ENCODE data around the gene STARD13. TPM values are rescaled to one million over a fixed set of nuclear protein-coding genes. Genes with fewer than 3 reads are reported as not detected.
"Not testable (repeated sequence)": the region's sequence is repeated elsewhere in the genome, so short reads cannot be mapped to it uniquely, and the experiment has no call there.

STARD13 gene
- total RNA-seq, 2 experiments from 2014 or later = 0.57 TPM; not detected in 1

DNA sequence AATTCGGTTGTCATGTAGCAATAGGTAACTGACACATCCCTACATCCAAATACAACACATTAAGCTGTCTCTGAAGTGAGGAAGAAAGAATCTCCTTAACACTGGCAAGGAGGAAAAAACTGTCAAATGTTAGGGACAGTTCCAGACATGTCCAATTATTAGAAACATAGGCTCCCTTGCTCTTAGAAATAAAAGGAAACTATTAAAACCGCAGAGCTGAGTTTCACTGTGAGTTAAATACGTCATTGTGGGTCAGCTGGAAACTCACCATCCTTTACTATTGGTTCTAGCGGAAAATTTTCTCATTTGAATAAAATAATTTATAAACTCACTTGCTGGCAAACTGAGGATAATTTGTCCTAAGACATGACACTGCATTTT lies 40.7 kb downstream of the STARD13 start:
- no peaks in the 10 kb centered on the region for H4K20me1 ChIP-seq (ENCODE audit: insufficient read depth, low read length)
- TF ChIP-seq, protein P1, sequence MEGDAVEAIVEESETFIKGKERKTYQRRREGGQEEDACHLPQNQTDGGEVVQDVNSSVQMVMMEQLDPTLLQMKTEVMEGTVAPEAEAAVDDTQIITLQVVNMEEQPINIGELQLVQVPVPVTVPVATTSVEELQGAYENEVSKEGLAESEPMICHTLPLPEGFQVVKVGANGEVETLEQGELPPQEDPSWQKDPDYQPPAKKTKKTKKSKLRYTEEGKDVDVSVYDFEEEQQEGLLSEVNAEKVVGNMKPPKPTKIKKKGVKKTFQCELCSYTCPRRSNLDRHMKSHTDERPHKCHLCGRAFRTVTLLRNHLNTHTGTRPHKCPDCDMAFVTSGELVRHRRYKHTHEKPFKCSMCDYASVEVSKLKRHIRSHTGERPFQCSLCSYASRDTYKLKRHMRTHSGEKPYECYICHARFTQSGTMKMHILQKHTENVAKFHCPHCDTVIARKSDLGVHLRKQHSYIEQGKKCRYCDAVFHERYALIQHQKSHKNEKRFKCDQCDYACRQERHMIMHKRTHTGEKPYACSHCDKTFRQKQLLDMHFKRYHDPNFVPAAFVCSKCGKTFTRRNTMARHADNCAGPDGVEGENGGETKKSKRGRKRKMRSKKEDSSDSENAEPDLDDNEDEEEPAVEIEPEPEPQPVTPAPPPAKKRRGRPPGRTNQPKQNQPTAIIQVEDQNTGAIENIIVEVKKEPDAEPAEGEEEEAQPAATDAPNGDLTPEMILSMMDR (conservative IDR thresholded peaks at IDR 0.05; ENCODE audit: low read length) = no peak
- no peak for TF ChIP-seq EZH2phosphoT487 (IDR thresholded peaks at IDR 0.05; ENCODE audit: borderline replicate concordance, low read depth, low read length)
- H3K27ac ChIP-seq (ENCODE audit: low read depth, low read length, poor library complexity, severe bottlenecking) = no peak overlapping the region
- no peak for DNase-seq (ENCODE audit: low spot score)
- H3K4me1 ChIP-seq (ENCODE audit: insufficient read depth, low read length, poor library complexity, severe bottlenecking) = no peaks in the 10 kb centered on the region
- POLR2A ChIA-PET = interaction anchor here (0.6 to 0.9 kb wide), 2 partner anchors 368 to 722 kb away, joined by 4 read pairs; no protein-coding TSS in a partner anchor
- no peaks in the 10 kb centered on the region for H3K79me2 ChIP-seq (ENCODE audit: insufficient read depth, low read depth, low read length)
- intact Hi-C loops (cut with micrococcal nuclease; ENCODE audit: unreplicated experiment) = no loop called here
- no peaks in the 10 kb centered on the region for H3K9me2 ChIP-seq (ENCODE audit: insufficient read depth, low read length)
- no peaks in the 10 kb centered on the region for H3K36me3 ChIP-seq (ENCODE audit: insufficient read depth, low read length)
- CTCF ChIA-PET (ENCODE audit: unreplicated experiment) = no interaction called here
- H3K9me3 ChIP-seq (ENCODE audit: low read length) = no peaks in the 10 kb centered on the region
- H3K4me2 ChIP-seq (ENCODE audit: low read length) = no peak overlapping the region
- no peak overlapping the region for H2AFZ ChIP-seq (ENCODE audit: low read length)
- H3K4me3 ChIP-seq (ENCODE audit: low read depth, low read length, poor library complexity, severe bottlenecking) = no peak overlapping the region
- no TSS peak for BruUV-seq (replicated peaks)

DNA sequence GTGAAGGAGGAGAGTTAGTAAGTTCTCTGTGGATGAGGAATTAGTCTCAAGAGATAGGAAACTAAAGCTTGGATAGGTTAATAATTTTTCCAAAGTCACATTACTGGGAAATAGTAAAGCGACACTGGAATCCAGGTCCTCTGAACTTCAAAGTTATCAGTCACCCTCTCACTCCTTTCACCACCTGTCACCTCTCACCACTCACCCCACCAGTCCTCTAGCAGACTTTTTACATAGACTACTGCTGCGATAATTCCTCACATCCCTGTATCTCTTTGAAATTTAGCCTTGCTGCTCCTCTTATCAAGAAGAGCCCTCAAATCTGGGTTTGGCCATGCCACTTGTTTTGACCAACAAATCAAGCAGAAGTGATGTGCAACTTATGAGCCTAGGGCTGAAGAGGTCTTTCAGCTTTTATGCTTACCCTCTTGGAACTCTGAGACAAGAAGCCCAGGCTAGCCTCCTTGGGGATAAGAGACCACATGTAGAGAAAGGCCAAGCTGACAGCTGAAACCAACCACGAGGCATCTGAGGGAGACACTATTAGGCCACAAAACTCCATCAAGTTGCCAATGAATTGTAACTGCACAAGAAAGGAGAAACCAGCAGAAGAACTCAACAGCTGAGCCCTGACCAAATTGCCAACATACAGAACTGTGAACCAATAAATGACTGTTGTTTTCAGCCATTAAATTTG lies 41.2 kb downstream of the STARD13 start:
- Histone ChIP-seq H4K20me1 (ENCODE audit: insufficient read depth, low read length) (no peaks in the 10 kb centered on the region), H3K79me2 (ENCODE audit: insufficient read depth, low read depth, low read length) (no peaks in the 10 kb centered on the region), H3K4me3 (ENCODE audit: low read depth, low read length, poor library complexity, severe bottlenecking) (no peak overlapping the region), H3K9me2 (ENCODE audit: insufficient read depth, low read length) (no peaks in the 10 kb centered on the region), H2AFZ (ENCODE audit: low read length) (no peak overlapping the region), H3K36me3 (ENCODE audit: insufficient read depth, low read length) (no peaks in the 10 kb centered on the region), H3K4me2 (ENCODE audit: low read length) (no peak overlapping the region), H3K9me3 (ENCODE audit: low read length) (no peaks in the 10 kb centered on the region; the same call in 1 of the 2 replicates), H3K27ac (ENCODE audit: low read depth, low read length, poor library complexity, severe bottlenecking) (no peak overlapping the region), H3K4me1 (ENCODE audit: insufficient read depth, low read length, poor library complexity, severe bottlenecking) (no peaks in the 10 kb centered on the region)
- ChIA-PET CTCF (ENCODE audit: unreplicated experiment) (no interaction called here), POLR2A (interaction anchor here (0.9 kb wide), 1 partner anchor 369 kb away, joined by 4 read pairs; no protein-coding TSS in a partner anchor)
- intact Hi-C loops (cut with micrococcal nuclease; ENCODE audit: unreplicated experiment) = no loop called here
- no TSS peak for BruUV-seq (replicated peaks)
- no peak for TF ChIP-seq EZH2phosphoT487 (IDR thresholded peaks at IDR 0.05; ENCODE audit: borderline replicate concordance, low read depth, low read length)
- TF ChIP-seq, protein P1 (conservative IDR thresholded peaks at IDR 0.05; ENCODE audit: low read length) = no peak
- DNase-seq (ENCODE audit: low spot score) = no peak

DNA sequence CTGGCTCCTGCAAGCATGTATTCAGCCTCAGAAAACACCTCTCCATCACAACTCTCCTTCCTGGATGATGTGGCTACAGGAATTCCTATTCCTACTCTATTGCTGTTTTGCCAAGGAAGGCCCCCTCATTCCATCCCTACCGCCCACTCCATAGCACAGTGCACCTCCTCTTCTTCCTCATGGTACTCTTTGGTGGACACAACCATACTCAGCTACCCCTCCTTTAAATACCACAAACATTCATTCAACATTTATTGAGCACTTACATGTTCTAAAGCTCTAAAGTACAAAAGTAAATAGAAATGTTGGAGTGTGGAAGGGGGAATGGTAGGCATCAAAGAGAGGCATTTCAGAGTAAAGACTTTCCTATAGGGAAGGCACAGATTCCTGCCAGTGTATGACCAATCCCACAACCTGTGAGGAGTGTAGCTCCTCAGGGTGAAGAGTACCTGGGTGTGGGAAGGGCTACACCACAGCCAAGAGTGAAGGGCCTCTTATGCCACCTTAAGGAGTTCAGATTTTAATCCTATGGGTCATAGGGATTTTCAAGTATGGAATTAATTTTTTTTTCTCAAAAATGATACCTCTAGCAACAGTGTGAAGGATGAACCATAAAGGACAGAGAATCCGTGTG lies 42.5 kb downstream of the STARD13 start:
- no peaks in the 10 kb centered on the region for H3K36me3 ChIP-seq (ENCODE audit: insufficient read depth, low read length)
- no peaks in the 10 kb centered on the region for H3K4me1 ChIP-seq (ENCODE audit: insufficient read depth, low read length, poor library complexity, severe bottlenecking)
- no peak overlapping the region for H3K4me3 ChIP-seq (ENCODE audit: low read depth, low read length, poor library complexity, severe bottlenecking)
- H2AFZ ChIP-seq (ENCODE audit: low read length) = no peak overlapping the region
- no peak overlapping the region for H3K27ac ChIP-seq (ENCODE audit: low read depth, low read length, poor library complexity, severe bottlenecking)
- no peaks in the 10 kb centered on the region for H3K79me2 ChIP-seq (ENCODE audit: insufficient read depth, low read depth, low read length)
- H4K20me1 ChIP-seq (ENCODE audit: insufficient read depth, low read length) = no peaks in the 10 kb centered on the region
- ChIA-PET POLR2A (interaction anchor here (0.7 to 1.3 kb wide), 2 partner anchors 9 to 105 kb away, joined by 3 to 6 read pairs; no protein-coding TSS in a partner anchor), CTCF (ENCODE audit: unreplicated experiment) (no interaction called here)
- DNase-seq (ENCODE audit: low spot score) = no peak
- H3K4me2 ChIP-seq (ENCODE audit: low read length) = no peak overlapping the region
- BruUV-seq (replicated peaks) = no TSS peak
- H3K9me2 ChIP-seq (ENCODE audit: insufficient read depth, low read length) = no peaks in the 10 kb centered on the region
- TF ChIP-seq, protein P1 (conservative IDR thresholded peaks at IDR 0.05; ENCODE audit: low read length) = no peak
- TF ChIP-seq EZH2phosphoT487 (IDR thresholded peaks at IDR 0.05; ENCODE audit: borderline replicate concordance, low read depth, low read length) = no peak
- intact Hi-C loops (cut with micrococcal nuclease; ENCODE audit: unreplicated experiment) = no loop called here
- no peaks in the 10 kb centered on the region; the same call in 1 of the 2 replicates for H3K9me3 ChIP-seq (ENCODE audit: low read length)

DNA sequence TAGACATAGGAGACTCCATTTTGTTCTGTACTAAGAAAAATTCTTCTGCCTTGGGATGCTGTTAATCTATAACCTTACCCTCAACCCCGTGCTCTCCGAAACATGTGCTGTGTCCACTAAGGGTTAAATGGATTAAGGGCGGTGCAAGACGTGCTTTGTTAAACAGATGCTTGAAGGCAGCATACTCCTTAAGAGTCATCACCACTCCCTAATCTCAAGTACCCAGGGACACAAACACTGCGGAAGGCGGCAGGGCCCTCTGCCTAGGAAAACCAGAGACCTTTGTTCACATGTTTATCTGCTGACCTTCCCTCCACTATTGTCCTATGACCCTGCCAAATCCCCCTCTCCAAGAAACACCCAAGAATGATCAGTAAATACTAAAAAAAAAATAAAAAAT lies 43.2 kb downstream of the STARD13 start:
- H3K9me3 ChIP-seq (ENCODE audit: low read length); H3K4me1 ChIP-seq (ENCODE audit: insufficient read depth, low read length, poor library complexity, severe bottlenecking); H3K27ac ChIP-seq (ENCODE audit: low read depth, low read length, poor library complexity, severe bottlenecking); H4K20me1 ChIP-seq (ENCODE audit: insufficient read depth, low read length); H3K4me2 ChIP-seq (ENCODE audit: low read length); H2AFZ ChIP-seq (ENCODE audit: low read length); intact Hi-C loops (cut with micrococcal nuclease; ENCODE audit: unreplicated experiment); H3K4me3 ChIP-seq (ENCODE audit: low read depth, low read length, poor library complexity, severe bottlenecking); H3K9me2 ChIP-seq (ENCODE audit: insufficient read depth, low read length); BruUV-seq (replicated peaks); CTCF ChIA-PET (ENCODE audit: unreplicated experiment); H3K36me3 ChIP-seq (ENCODE audit: insufficient read depth, low read length); H3K79me2 ChIP-seq (ENCODE audit: insufficient read depth, low read depth, low read length); DNase-seq (ENCODE audit: low spot score): not testable (repeated sequence)
- POLR2A ChIA-PET = interaction anchor here (0.7 to 1.3 kb wide), 2 partner anchors 10 to 106 kb away, joined by 3 to 6 read pairs; no protein-coding TSS in a partner anchor

Measured in OCI-LY7 (cell line).